Measurements from ENCODE around the gene PTOV1.

GRCh38 chr19:49801966-49802661, 48.8 kb upstream of the PTOV1 start:
- TF ChIP-seq CTCF (conservative IDR thresholded peaks at IDR 0.05; ENCODE audit: low read length), result no peak
- TF ChIP-seq EZH2phosphoT487 (IDR thresholded peaks at IDR 0.05; ENCODE audit: borderline replicate concordance, low read depth, low read length), result no peak
